Measurements from ENCODE around the gene RFX4. TPM values are rescaled to one million over a fixed set of nuclear protein-coding genes. Genes with fewer than 3 reads are reported as not detected.

RFX4 gene
- total RNA-seq, result not detected in 2 replicates

GRCh38 chr12:106582641-106583230 is at the start of gene RFX4:
TSS of gene RFX4 (plus strand) at chr12:106583004. CDS start at chr12:106583321, 317 bp downstream.

GRCh38 chr12:106774005-106774807 is 191.4 kb downstream of the RFX4 start, which contains the start of gene RIC8B:
TSS of gene RIC8B (plus strand) at chr12:106774682. CDS start at chr12:106774746, 64 bp downstream.

Other genes with a start within 250 kb of the RFX4 start
- 10.1 and 10.3 TPM in 2 replicates for gene POLR3B, start 225.3 kb upstream of the RFX4 start, total RNA-seq
- 9.8 and 11.1 TPM in 2 replicates for gene RIC8B, start 191.7 kb downstream of the RFX4 start, total RNA-seq

All from vein endothelial cell (primary cell).